MV-4-11 (cell line): ENCODE data around the gene ZSWIM6.
"Not testable (repeated sequence)": the region's sequence is repeated elsewhere in the genome, so short reads cannot be mapped to it uniquely, and the experiment has no call there.

Source experiments
- DNase-seq: peaks from one replicate; lab custom pipeline; 2025; lab: John Stamatoyannopoulos, UW

ZSWIM6 gene

GRCh38 chr5:61407706-61408270 lies 75.7 kb downstream of the ZSWIM6 start:
- no peak for DNase-seq

- DNase-seq = peak; percentile 99
Observed at GRCh38 chr5:61408476-61409168, 76.6 kb downstream of the ZSWIM6 start.

- DNase-seq = no peak
Observed at GRCh38 chr5:61409568-61409967, 77.5 kb downstream of the ZSWIM6 start.

GRCh38 chr5:61410811-61411210 lies 78.8 kb downstream of the ZSWIM6 start:
- DNase-seq = no peak

GRCh38 chr5:61412361-61412760 lies 80.3 kb downstream of the ZSWIM6 start:
- DNase-seq = no peak

GRCh38 chr5:61413205-61413604 lies 81.1 kb downstream of the ZSWIM6 start:
- DNase-seq = not testable (repeated sequence)

- DNase-seq = no peak
Observed at GRCh38 chr5:61414806-61415205, 82.7 kb downstream of the ZSWIM6 start.

GRCh38 chr5:61416010-61416409 lies 84.0 kb downstream of the ZSWIM6 start:
- no peak for DNase-seq

- DNase-seq = no peak
Observed at GRCh38 chr5:61416420-61416819, 84.4 kb downstream of the ZSWIM6 start.

GRCh38 chr5:61417340-61417739 lies 85.3 kb downstream of the ZSWIM6 start:
- DNase-seq = no peak

- no peak for DNase-seq
Observed at GRCh38 chr5:61417851-61418250, 85.8 kb downstream of the ZSWIM6 start.

GRCh38 chr5:61419106-61419505 lies 87.0 kb downstream of the ZSWIM6 start:
- DNase-seq = no peak

- no peak for DNase-seq
Observed at GRCh38 chr5:61420016-61420415, 88.0 kb downstream of the ZSWIM6 start.

- not testable (repeated sequence) for DNase-seq
Observed at GRCh38 chr5:61421262-61421661, 89.2 kb downstream of the ZSWIM6 start.

GRCh38 chr5:61423487-61424145 lies 91.6 kb downstream of the ZSWIM6 start:
- no peak for DNase-seq

GRCh38 chr5:61425918-61426317 lies 93.9 kb downstream of the ZSWIM6 start:
- no peak for DNase-seq

- DNase-seq = no peak
Observed at GRCh38 chr5:61429906-61430305, 97.8 kb downstream of the ZSWIM6 start.

- DNase-seq = no peak
Observed at GRCh38 chr5:61431923-61432620, 100.0 kb downstream of the ZSWIM6 start.

GRCh38 chr5:61435368-61435767 lies 103.3 kb downstream of the ZSWIM6 start:
- no peak for DNase-seq

- DNase-seq = no peak
Observed at GRCh38 chr5:61438298-61438970, 106.4 kb downstream of the ZSWIM6 start.

GRCh38 chr5:61440086-61440485 lies 108.0 kb downstream of the ZSWIM6 start:
- DNase-seq = no peak

- DNase-seq = no peak
Observed at GRCh38 chr5:61440596-61440995, 108.5 kb downstream of the ZSWIM6 start.
